HG02759 (cell line): ENCODE measurements around the gene SNTG2.

ENCODE experiments used
- ATAC-seq: cut with Tn5 transposase; IDR thresholded peaks from one replicate; pipeline ENCODE4 v1.9.1; 2021; ENCODE audit warnings: mild to moderate bottlenecking, moderate library complexity; ENCODE audit not compliant: unreplicated experiment

The SNTG2 gene

GRCh38 chr2:1136846-1137245 lies 186.2 kb downstream of the SNTG2 start:
- no peak for ATAC-seq

DNA sequence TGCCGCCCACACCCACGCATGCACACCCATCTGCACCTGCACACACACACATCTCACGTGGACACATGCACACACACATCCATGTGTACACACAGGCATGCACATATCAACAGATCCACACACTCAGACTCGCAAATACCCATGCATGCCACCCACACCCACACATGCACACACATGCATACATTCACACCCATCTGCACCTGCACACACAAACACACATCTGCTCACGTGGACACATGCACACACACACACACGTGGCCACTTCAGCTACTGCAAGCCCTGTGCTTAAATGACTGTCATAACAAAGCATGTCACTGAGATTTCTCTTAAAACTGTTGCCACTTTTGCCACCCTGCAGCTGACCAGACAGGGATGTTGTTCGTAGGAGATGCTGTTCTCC lies 186.6 kb downstream of the SNTG2 start:
- no peak for ATAC-seq

DNA sequence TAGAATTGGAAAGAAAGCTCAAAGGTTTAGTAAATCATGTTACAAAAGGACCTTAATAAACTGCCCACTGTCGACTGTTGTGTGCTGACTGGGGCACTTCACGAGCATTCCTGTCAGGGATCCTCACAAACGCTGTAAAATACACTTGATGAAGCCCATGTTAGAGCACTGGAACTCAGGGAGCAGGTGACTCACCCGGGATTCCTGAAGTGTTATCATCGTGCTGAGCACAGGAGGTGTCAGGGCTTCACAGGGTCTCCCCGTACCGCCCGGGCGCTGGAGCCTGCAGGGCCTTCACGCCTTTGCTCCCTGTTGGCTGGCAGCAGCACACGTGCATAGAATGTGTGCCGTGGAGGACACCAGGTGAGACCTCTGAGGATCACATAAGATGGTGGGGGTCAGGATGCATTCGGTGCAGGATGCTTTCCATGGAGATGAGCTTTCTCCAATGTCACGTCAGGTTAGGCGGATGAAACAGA lies 187.3 kb downstream of the SNTG2 start:
- ATAC-seq = no peak

- ATAC-seq = peak; percentile 84
Measured at GRCh38 chr2:1140389-1141003, 189.8 kb downstream of the SNTG2 start.

GRCh38 chr2:1141079-1141478 lies 190.4 kb downstream of the SNTG2 start:
- ATAC-seq = no peak

GRCh38 chr2:1143129-1143528 lies 192.5 kb downstream of the SNTG2 start:
- ATAC-seq = no peak

DNA sequence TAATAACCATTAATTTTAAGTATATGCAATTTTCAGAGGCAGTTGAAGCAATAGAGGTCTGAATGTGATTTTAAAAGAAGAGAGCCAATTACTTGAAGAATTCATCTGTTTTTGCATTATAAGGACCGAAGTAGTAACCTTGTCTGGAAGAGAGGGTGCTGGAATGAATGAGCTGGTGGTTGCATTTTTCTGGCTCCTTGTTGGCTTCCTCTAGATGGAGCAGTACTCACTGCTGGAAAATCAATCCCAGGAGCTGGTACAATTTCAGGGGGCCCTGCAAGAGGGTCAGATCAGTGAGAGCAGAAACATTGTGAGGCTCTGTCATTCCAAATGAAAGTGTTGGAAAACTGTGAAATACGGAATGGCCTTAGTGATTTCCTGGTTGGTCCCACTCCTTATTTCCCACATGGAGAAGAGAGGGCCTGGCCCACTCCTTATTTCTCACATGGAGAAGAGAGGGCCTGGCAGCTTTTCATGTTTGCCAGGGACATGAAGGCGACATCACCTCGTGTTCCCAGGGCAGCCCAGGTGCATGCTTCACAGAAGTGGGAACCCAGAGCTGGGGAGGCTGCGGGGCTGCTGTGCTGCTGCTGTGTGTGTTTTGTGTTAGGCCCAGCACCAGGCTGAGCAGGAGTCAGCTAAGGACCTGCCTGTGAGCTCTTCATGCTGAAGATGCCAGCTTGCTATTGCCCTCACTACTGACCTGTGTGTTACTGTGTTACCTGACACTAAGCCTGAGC lies 197.4 kb downstream of the SNTG2 start:
- ATAC-seq = no peak

- no peak for ATAC-seq
Measured at GRCh38 chr2:1150724-1151511, 200.3 kb downstream of the SNTG2 start.

GRCh38 chr2:1152375-1152774 lies 201.7 kb downstream of the SNTG2 start:
- ATAC-seq = no peak

DNA sequence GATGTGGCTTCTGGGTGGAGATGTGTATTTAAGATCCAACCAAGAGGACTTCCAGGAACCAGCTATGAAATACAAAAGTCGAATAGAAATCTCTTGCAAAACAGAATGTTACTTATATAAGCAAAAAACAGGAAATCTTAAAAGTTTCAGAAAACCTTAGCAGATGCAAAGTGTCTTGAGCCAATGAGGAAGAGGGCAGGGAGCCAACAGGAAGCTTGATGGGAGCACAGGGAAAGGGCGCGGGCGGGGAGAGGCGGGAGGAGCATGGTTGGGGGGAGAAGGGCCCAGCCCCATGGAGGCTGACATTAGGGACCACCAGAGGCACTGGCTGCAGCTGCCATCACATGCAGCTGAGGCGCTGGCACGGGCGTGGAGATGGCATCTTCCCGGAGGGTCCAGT lies 203.3 kb downstream of the SNTG2 start:
- no peak for ATAC-seq

DNA sequence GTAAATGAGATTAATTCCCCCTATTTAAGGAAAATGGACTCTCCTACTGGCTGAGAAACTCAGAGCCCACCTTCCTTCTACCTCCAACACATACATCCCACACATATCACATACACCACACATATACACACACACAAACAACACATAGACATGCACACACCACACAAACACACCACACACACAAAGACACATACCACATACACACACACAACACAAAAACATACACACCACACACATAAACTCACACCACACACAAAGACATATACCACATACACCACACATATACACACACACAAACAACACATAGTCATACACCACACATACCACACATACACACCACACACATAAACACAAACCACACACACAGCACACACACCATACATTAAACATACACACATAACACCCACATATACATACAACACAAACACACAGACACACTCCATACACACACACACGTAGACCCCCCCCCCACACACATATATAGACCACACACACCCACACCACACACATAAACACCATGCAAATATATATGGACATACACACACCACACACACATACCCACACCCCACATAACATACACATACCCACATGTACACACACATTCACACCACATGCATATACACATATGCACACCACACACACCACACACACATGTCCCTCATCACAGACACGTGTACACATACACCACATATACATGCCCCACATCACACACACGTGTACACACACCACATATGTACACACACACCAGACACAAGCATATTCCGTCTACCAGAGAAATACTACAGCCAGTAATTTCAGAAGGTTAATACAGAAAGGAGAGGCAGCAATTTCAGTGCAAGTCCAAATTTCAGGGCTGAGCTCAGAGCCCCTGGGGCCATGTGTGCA lies 204.3 kb downstream of the SNTG2 start:
- no peak for ATAC-seq

DNA sequence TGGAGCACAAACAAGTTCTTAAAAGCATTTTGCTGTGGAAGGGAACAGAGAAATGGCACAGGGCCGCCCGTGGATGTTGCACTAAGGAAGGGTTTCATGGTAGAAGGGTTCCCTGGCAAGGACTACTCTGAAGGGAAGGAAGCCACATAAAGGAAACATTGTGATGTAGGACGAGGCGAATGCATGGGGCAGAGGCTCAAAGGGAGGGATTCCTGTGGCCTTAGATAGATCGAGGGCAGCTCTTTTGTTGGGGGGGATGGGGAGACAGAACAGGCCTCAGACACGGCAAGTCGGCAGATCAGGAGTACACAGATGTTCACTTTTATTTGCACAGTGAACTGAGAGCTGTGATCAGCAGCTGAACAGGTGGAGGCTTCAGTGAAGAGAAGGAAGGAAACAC lies 205.4 kb downstream of the SNTG2 start:
- ATAC-seq = no peak

DNA sequence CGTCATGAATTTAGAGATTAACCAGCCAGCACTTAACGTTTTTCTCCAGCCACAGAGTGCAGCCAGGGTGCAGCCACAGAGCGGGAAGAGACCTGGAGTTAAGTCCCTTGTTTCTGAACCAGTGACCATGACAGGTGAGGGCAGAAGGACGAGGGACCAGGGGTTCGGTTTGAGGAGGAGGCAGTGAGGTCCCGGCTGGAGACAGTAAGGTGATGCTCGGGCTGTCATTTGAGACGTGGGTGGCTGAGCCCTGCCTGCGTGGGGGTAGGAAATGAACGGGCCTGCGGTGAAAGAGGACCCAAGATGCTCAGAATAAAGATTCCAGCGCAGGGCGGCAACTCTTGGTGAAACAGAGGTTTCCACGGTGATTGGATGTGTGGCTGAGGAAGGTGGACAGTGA lies 205.9 kb downstream of the SNTG2 start:
- ATAC-seq = no peak

GRCh38 chr2:1157107-1157506 lies 206.5 kb downstream of the SNTG2 start:
- no peak for ATAC-seq

DNA sequence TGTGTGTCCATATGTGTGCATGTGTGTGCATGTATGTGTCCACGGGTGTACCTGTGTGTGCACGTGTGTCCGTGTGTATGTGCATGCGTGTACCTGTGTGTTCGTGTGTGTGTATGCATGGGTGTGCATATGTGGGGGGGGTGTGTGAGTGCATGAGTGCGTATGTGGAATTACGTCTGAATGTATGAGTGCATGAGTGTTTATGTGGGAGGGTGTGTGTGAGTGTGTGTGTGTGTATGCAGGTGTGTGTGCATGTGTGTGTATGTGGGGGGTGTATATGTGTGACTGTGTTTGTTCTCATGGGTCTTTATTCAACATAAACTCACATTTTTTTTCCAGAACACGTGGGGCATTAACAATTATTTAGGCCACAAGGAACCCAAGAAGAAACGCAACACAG lies 208.4 kb downstream of the SNTG2 start:
- ATAC-seq = no peak

- ATAC-seq = no peak
Measured at GRCh38 chr2:1162246-1162645, 211.6 kb downstream of the SNTG2 start.

DNA sequence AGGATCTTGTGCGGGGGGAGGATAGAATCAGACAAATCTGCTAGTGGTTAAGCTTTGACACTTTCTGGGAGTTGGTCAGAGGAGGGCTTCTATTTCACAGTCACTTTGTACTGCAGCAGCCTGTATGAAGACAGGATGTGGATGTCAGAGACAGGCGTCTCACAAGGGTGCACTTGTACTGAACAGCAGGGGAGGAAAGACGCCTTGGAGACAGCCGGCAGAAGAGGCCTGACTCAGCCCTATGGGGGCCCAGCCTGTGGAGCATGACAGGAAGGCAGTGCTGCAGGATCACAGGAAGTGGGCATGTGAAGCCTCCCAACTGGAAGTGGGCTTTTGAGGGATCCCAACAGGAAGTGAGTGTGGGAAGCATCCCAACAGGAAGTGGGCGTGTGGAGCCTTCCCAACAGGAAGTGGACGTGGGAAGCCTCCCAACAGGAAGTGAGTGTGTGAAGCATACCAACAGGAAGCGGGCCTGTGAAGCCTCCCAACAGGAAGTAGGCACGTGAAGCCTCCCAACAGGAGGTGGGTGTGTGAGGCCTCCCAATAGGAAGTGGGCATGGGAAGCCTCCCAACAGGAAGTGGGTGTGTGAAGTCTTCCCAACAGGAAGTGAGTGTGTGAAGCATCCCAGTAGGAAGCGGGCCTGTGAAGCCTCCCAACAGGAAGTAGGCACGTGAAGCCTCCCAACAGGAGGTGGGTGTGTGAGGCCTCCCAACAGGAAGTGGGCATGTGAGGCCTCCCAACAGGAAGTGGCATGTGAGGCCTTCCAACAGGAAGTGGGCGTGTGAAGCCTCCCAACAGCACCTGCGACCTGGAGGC lies 212.3 kb downstream of the SNTG2 start:
- no peak for ATAC-seq

- no peak for ATAC-seq
Measured at GRCh38 chr2:1166976-1167375, 216.3 kb downstream of the SNTG2 start.

GRCh38 chr2:1168846-1169245 lies 218.2 kb downstream of the SNTG2 start:
- no peak for ATAC-seq
